Kidney capillary endothelial cell (primary cell): ENCODE measurements around the gene IDI1.
"Not testable (repeated sequence)": the region's sequence is repeated elsewhere in the genome, so short reads cannot be mapped to it uniquely, and the experiment has no call there.

ENCODE experiments used
- DNase-seq: peaks from one replicate; pipeline ENCODE4 v3.0.0-alpha.2; 2018; ENCODE audit warnings: low spot score

The IDI1 gene

DNA sequence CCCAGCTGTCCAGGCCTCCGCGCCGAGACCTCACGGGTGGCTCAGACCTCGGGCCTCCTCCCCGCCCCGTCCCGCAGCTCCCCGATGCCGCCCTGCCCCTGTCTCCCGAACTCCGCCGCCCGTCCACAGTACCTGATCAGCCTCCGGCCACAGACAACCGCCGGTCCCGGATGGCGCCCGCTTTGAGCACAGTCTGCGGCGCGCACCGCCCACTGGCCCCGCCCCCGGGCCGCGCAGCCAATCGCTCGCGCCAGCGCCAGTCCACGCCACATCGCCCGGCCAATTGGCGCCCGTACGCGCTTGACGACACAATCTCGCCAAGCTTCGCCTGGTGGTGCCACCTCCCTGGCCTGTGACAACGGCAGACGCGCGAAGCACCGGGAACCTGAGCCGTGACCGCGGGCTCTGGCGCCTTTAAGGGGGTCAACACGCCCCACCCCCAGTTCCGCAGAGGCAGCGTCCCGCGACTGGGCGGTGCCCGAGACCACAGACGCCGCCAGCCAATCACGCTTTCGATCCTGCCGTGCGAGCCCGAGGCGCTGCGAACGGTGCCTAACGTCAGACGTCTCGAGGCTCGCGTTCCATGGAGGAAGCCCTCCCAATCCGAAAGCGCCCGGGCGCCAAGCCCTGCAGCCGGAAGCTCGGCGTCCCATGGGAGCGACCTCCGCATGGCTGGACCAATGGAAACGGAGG, at the start of gene IDI1:
Gene IDI1 (minus strand): TSS at position 388 of the 693 bp plus-strand sequence. CDS start 116 bp downstream, at position 272.
- DNase-seq = peak; percentile 98

DNA sequence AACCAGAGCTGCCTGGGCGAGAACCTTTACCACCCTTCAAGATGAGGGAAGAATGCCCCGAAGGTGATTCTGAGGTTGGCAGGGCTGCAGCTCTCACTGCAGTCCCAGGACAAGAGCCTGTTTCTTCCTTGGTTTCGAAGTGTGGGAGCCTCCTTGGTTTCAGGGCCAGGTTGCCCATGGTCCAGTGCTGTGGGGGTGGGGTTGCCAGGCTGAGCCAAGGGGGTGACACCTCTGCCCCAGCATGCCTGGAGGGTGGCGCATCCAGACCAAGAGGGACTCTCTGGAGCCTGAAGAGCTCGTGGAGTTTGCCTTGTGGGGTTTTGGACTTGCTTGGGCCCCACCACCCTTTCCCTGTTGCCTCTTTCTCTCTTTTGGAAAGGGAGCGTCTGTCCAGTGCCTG, 48.5 kb upstream of the IDI1 start:
- no peak for DNase-seq

- no peak for DNase-seq
These were observed 47.5 kb upstream of the IDI1 start for GRCh38 chr10:1096287-1096889.

DNA sequence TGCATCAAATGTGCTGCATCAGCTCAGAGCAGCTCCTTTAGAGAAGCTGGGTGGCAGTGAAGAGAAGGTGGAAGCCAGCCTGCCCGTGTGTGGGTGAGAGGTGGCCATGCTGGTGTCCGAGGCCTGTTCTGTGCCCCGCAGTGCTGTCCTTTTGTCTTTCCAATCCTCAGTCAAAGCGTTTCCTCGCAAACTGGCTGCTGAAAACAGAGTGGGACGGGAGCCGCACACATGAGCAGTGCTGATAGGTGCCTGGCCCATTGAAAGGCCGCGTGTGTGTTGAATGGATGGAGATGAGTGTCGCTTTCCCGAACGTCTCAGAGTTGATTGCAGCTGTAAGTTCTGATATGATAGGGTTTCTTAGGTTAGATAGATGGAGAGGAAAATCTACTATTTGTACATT, 46.6 kb upstream of the IDI1 start:
- no peak for DNase-seq

DNA sequence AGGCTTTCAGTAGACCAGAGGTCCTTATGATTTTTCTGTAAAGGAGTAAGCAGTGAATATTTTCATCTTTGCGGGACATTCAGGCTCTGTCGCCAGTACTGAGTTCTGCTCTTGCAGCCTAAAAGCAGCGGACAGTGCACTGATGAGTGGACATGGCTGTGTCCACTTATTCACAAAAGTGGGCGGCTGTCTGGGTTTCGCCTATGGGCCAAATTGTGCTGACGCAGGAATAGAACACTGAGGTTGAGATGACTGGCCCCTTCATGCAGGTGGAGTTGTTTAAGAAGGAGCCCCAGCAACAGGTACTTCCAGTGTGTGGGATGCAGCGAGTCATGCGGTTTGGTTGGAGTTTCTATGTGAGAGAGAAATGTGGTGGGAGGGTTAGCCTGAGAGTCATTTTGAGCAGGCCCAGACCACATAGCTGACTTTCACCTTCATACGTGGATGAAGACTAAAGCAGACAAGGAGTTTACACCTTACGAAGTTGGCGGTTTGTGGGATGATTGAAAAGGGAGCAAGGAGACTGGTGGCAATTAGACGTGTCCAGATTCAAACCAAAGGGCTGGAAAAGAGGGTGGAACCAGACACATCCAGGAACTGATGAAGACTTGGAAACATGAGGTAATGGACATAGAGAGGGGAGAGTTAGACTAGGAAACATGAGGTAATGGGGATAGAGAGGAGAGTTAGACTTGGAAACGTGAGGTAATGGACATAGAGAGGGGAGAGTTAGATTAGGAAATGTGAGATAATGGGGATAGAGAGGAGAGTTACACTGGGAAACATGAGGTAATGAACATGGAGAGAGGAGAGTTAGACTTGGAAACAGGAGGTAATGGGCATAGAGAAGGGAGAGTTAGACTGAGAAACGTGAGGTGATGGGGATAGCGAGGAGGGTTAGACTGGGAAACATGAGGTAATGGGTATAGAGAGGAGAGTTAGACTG, 45.5 kb upstream of the IDI1 start:
- no peak for DNase-seq

DNA sequence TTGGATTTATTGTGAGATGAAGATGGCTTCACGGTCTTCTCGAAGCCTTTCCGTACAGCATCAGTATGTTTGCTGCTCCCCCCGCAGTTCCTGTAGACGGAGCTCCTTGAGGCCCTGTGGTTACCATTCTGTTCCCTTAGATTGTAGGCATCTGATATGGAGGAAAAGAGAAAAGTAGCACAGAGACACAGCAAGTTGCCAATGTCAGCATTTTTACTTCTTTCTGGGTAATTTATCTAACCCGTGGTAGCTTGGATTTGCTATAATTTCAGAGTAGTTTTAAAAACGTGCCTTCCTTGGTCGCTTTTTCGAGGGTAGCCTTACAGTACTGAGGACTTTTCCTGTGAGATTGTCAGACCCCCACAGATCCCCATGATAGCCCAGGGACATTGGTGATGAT, 44.8 kb upstream of the IDI1 start:
- DNase-seq = no peak

DNA sequence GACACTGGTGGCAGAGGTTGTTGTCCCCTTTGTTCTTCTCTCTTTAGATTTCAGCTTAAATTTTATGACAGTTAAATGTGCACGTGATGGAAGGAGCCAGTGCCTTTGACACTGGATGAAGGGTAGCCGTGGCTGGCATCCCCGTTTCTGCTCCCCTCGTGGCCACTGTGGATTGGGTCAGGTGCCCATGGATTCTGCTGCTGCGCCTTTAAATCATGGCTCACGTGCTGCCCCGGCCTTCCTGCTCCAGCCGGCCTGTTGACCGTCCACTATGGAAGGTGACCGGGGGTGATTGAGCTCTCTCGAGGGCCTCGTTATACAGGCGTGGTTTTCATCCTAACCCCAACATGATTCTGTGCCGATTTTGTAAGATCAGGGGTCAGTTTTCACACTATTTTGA, 41.8 kb upstream of the IDI1 start:
- DNase-seq = no peak

DNA sequence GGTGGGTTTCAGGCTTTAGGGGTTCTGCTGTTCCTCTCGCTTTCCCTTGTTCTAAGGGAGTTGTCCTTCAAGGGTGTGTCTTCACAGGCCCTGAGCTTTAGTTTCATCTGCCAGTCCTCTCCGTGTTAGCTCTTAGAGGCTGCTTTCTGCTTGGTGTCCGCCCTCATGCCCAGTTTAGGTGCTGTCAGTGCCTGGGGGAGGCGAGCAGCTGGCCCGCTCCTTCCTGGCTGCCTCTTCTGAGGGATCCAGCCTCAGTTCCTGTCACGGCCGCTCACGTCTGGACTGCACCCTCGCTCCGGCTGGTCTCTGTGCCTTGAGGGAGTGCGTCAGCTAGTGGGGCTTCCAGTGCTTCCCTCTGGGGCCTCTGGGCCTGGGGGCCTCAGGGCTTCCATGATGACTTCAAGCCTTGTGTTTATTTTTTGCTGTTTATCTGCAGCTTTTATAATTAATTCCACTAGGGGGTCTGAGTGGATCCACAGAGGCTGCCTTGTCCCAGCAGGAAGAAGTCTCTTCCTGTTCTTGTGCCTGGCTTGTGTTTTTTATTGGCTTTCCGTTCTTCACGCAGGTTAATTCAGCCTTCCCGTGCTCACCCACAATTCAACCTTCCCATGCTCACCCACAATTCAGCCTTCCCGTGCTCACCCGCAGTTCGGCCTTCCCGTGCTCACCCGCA, 40.2 kb upstream of the IDI1 start:
- peak; percentile 21 for DNase-seq

DNA sequence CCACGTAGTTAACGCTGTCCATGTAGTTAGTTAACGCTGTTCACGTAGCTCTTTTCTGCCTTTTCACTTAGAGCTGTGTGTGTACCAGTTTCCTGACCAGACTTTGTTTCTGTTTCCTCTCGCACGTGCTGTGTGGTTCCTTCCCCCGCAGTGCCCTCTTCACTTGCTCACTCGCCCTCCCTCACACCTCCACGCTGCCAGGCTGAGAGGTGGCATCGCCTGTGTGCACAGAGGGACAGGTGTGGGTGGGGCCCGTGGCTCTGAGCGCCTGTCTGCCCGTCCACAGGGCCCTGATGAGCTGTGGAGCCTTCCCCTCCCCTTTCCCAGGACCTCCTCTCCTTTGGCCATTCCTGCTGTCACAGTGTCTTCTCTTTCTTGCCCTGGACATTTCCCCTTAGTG, 37.9 kb upstream of the IDI1 start:
- no peak for DNase-seq

- no peak for DNase-seq
These were observed 36.3 kb upstream of the IDI1 start for GRCh38 chr10:1085258-1085657.

- no peak for DNase-seq
These were observed 35.4 kb upstream of the IDI1 start for GRCh38 chr10:1084011-1084950.

DNA sequence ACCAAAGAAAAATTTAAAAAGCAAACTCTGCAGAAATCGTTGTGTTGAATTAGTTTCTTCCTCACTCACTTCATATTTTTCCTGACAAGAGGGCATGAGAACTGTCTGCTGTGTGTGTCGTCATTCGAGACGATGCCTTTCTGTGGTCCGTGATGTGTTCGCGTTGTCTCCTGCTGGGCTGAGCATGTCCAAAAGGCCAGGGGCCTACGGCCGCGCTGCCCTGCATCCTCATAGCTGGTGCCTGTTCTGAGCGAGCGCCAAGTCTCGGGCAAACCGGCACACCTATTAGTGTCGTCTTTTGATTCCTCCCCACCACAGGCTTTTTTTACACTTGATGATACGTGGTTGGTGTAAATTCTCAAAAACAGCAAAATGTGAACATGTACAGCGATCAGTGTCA, 34.7 kb upstream of the IDI1 start:
- no peak for DNase-seq

- no peak for DNase-seq
These were observed 29.7 kb upstream of the IDI1 start for GRCh38 chr10:1078668-1079067.

DNA sequence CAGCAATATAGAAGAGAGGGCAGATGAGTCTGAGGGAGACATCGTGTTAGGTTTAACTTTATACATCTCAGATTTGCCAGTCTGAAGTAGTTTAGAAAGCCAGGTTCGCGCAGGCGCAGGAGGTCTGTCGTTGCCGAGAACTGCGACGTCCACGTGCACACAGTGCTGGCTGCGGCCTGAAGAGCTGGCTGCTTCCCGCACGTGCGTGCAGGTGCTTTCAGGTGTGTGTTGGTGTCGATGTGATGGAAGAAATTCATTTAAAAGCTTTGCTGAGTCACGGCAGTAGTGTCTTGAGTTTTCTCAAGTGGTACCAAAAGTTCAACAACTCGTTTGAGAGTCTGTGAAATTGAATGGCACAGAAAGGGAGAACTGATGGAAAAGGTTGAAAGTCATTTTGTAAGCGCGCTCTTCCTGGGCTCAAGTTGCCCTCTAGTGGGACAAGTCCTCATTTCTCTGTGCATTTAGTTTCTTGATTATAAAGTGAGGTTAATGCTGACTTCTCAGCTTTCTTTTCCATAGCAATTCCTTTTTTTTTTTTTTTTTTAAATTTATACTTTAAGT, 25.9 kb upstream of the IDI1 start:
- no peak for DNase-seq

GRCh38 chr10:1074052-1074747, 25.3 kb upstream of the IDI1 start:
- no peak for DNase-seq

DNA sequence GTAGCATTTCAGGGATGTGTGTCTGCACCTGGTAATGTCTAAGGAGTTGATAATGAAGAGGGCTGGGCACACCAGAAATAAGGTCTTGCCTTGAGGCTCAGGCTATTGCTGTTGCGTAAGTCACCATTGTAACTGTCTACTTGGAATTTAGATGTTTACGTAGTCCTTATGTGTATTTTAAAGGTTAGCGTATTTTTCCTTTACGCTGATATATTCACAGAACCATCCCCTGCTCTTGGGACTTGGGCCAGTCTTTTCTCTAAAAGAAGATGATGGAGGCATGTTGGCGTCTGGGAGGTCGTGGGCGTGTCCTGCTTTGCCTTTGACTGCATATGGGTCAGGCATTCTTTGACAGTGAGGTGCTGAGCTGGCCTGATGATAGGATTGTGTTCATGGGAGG, 22.0 kb upstream of the IDI1 start:
- no peak for DNase-seq

- DNase-seq = no peak
These were observed 19.8 kb upstream of the IDI1 start for GRCh38 chr10:1068380-1069361.

- not testable (repeated sequence) for DNase-seq
These were observed 17.8 kb upstream of the IDI1 start for GRCh38 chr10:1066734-1067133.

DNA sequence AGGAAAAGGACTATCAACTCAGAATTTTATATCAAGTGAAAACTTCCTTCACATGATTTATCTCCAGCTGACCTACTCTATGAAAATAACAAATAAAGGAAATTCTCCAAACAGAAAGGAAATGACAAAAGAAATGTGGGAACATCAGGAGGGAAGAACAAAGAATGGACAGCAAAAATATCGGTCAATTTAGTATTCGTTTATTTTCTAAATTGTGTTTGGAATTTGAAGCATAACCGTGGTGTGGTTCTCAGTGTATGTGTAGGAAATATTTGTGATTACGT, 16.0 kb upstream of the IDI1 start:
- DNase-seq = no peak
